Breast epithelium (tissue), 4 donors: ENCODE data around the gene COX19. TPM values are rescaled to one million over a fixed set of nuclear protein-coding genes. Genes with fewer than 3 reads are reported as not detected.
A peak's percentile ranks its signal among the peaks of the same experiment; 100 is the strongest.

Source experiments
- DNase-seq, 2 donors: peaks; one replicate each; pipeline ENCODE4 v3.0.0-alpha.2; 2019; ENCODE audit warnings: low spot score in 2 of 2
- H3K27ac ChIP-seq, 2 donors: fragments of 200-600 bp; sonication (generic) in 1 of 2; one replicate each; pipeline ENCODE4 v1.5.1; 2016 to 2019; ENCODE audit warnings: mild to moderate bottlenecking in 1 of 2
- H3K27me3 ChIP-seq, 2 donors: fragments of 200-600 bp; sonication (generic) in 1 of 2; one replicate each; pipeline versions ENCODE4 v1.5.1 to v1.6.0; 2017 to 2019; ENCODE audit warnings: control low read depth in 1 of 2, mild to moderate bottlenecking in 1 of 2
- H3K36me3 ChIP-seq: fragments of 200-600 bp; one replicate; pipeline ENCODE4 v1.5.1; 2019
- H3K4me1 ChIP-seq, 2 donors: fragments of 200-600 bp; sonication (generic); one replicate each; pipeline ENCODE4 v1.5.1; 2016 to 2019; ENCODE audit warnings: control low read depth in 1 of 2
- H3K4me3 ChIP-seq, 3 donors: fragments of 200-600 bp; sonication (generic); 1 replicate in 2 of 3; 2 replicates in 1 of 3; pipeline ENCODE4 v1.5.1; 2016 to 2019; ENCODE audit warnings: mild to moderate bottlenecking in 3 of 3, moderate library complexity in 2 of 3
- H3K9me3 ChIP-seq, 2 donors: fragments of 200-600 bp; sonication (generic) in 1 of 2; one replicate each; pipeline ENCODE4 v1.5.1; 2016 to 2019; ENCODE audit warnings: control low read depth in 1 of 2
- POLR2A ChIP-seq: fragments of 450-650 bp; IDR thresholded peaks from one replicate; pipeline ENCODE4 v1.6.1; 2016; ENCODE audit warnings: antibody characterized with exemption, mild to moderate bottlenecking, moderate library complexity
- POLR2AphosphoS5 ChIP-seq, 3 donors: sonication (generic); formaldehyde crosslinking; IDR thresholded peaks; one replicate each; pipeline ENCODE4 v1.6.1; 2017; ENCODE audit warnings: antibody characterized with exemption in 3 of 3
- intact Hi-C: fragments of 100-400 bp; cut with DNase I; formaldehyde crosslinking; loops from one replicate; pipeline ENCODE4 v1.15.1; 2023; ENCODE audit warnings: low total_unique reads
- total RNA-seq, 3 donors: library from RNA; depleted of rRNA; stranded (reverse); fragments of >200 nt; gene quantifications; one replicate each; pipeline ENCODE4 v1.1.0, GENCODE V29; 2016
- TF ChIP-seq, protein P1 (sequence below), 3 donors: fragments of 450-650 bp; IDR thresholded peaks; one replicate each; pipeline ENCODE4 v1.5.1; 2016 to 2017; ENCODE audit warnings: antibody characterized with exemption in 3 of 3, mild to moderate bottlenecking in 3 of 3, moderate library complexity in 3 of 3

COX19 gene
- total RNA-seq, 3 donors from 2014 or later, result 8.5 to 17.3 (median 8.8) TPM

DNA sequence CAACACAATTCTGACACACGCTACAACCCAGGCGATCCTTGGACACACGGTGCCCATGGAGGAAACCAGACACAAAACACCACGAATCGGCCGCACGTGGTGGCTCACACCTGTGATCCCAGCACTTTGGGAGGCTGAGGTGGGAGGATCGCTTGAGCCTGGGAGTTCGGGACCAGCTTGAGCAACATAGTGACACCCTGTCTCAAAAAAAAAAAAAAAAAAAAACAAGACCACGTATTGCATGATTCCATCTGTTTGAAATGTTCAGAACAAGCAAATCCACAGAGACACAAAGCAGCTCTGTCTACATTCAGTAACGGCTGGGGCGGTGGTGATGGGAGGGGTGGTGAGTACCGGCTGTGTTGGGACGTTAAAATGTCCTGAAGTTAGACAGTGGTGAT, 46.0 kb downstream of the COX19 start:
- no peak overlapping the region for H3K4me3 ChIP-seq
- H3K36me3 ChIP-seq, result no peaks in the 10 kb centered on the region
- intact Hi-C loops, result no loop called here
- no peak overlapping the region for H3K27ac ChIP-seq
- H3K9me3 ChIP-seq, result no peaks in the 10 kb centered on the region
- TF ChIP-seq, protein P1, sequence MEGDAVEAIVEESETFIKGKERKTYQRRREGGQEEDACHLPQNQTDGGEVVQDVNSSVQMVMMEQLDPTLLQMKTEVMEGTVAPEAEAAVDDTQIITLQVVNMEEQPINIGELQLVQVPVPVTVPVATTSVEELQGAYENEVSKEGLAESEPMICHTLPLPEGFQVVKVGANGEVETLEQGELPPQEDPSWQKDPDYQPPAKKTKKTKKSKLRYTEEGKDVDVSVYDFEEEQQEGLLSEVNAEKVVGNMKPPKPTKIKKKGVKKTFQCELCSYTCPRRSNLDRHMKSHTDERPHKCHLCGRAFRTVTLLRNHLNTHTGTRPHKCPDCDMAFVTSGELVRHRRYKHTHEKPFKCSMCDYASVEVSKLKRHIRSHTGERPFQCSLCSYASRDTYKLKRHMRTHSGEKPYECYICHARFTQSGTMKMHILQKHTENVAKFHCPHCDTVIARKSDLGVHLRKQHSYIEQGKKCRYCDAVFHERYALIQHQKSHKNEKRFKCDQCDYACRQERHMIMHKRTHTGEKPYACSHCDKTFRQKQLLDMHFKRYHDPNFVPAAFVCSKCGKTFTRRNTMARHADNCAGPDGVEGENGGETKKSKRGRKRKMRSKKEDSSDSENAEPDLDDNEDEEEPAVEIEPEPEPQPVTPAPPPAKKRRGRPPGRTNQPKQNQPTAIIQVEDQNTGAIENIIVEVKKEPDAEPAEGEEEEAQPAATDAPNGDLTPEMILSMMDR (IDR thresholded peaks at IDR 0.05), result no peak
- TF ChIP-seq POLR2A (no peak), POLR2AphosphoS5 (IDR thresholded peaks at IDR 0.05) (no peak)
- no peaks in the 10 kb centered on the region for H3K27me3 ChIP-seq
- DNase-seq, result peak in 1 of 2 donors; percentile 27
- no peaks in the 10 kb centered on the region for H3K4me1 ChIP-seq

DNA sequence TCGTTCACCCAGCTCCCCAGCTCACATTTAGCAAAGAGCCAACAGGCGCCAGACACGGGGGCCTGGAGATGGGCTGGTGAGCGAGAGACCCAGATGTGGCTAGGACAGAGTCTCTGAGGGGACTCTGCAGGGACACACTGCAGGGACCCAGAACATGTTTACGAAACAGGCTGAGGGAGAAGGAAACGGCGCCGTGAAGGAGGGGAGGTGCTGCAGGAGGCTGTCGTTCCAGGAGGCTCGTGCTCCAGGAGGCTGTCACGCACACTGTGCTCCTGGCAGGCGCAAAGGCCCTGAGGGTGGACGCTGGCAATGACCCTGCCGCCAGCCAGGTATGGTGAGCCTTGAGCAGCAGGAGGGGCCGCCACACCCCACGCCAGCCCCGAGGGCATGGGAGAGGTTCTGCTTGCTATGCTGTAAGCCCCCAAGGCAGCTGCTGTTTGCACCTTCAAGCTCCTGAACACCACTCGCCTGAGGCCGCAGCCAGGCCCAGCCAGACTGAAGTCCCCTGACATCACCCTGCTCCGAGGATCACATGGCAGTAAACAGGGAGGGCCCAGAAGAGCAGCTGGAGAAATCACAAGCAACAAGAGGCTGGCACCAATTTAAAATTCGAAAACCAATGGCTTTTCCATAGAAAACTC, 48.2 kb downstream of the COX19 start:
- intact Hi-C loops, result no loop called here
- no peak overlapping the region for H3K4me3 ChIP-seq
- H3K36me3 ChIP-seq, result no peaks in the 10 kb centered on the region
- no peak overlapping the region for H3K27ac ChIP-seq
- H3K9me3 ChIP-seq, result no peaks in the 10 kb centered on the region
- no peaks in the 10 kb centered on the region for H3K4me1 ChIP-seq
- no peaks in the 10 kb centered on the region for H3K27me3 ChIP-seq
- TF ChIP-seq POLR2AphosphoS5 (IDR thresholded peaks at IDR 0.05), result no peak
- TF ChIP-seq POLR2A, result no peak
- TF ChIP-seq, protein P1 (IDR thresholded peaks at IDR 0.05), result no peak
- DNase-seq, result peak in 1 of 2 donors; percentile 43

DNA sequence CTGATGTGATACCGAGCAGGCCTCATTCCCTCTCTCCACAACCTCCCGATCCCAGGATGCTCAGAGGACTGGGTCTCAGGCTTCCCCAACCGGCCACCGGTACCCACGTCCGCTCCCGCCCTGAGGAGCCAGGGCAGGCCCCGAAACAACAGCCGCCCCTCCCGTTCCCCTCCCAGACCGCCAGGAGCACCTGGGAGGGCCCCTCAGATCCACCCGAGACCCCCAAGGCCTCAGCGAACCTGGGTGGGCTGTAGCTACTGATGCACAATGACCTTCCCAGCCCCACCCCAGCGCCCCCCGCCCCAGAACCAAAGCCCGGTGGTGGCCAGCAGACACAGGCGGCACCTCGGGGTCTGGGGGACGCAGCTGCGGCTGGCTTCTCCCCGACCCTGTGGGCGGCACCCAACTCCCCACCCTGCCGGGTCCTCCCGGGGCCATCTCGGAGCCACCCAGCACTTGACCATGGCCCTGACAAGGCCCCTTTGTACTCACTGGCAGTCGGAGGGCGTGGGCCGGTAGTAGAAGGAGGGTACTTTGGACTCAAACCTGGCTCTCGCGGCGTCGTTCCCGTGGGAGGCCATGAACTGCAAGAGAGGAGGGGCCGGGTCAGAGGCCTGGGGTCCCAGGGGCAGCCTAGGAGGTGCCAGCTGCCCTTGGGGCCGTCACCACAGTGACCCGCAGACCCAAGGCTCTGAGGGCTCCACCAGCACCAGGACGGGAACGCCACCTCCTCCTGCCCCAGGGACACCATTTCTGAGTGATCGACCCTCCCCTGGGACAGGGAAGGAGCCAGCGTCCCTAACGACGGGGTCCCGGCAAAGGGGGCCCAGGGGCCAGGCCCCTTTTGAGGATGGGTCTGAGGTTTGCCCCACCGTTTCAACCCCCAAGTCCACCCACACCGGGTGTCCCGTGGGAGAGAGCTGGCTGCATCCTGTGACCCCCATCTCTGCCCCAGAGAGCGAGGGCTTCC, 49.0 kb downstream of the COX19 start:
- TF ChIP-seq, protein P1 (IDR thresholded peaks at IDR 0.05), result no peak
- TF ChIP-seq POLR2A, result no peak
- TF ChIP-seq POLR2AphosphoS5 (IDR thresholded peaks at IDR 0.05), result no peak
- Histone ChIP-seq H3K9me3 (no peaks in the 10 kb centered on the region), H3K27ac (no peak overlapping the region), H3K4me1 (no peaks in the 10 kb centered on the region), H3K4me3 (no peak overlapping the region), H3K36me3 (no peaks in the 10 kb centered on the region), H3K27me3 (no peaks in the 10 kb centered on the region)
- peak in 1 of 2 donors; percentile 50 for DNase-seq
- intact Hi-C loops, result no loop called here

DNA sequence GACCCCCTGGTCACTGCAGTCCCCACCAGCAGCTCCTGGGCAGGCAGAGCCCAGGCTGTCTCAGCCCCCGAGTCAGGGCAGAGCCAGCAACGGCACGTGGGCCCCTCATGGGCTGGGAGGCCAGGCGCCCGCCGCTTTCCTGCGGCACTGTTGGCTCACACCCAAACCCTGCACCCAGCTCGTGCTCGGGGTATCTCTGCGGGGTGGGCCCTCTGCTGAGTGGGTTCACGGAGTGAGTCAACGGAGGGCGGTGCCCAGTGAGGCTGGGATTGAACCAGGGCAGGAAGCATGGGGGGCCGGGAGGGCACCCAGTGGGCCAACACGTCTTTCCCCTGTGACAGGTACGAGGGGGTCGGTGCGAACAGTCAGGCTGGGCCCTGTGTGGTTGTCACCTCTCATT, 49.7 kb downstream of the COX19 start:
- Histone ChIP-seq H3K27me3 (no peaks in the 10 kb centered on the region), H3K9me3 (no peaks in the 10 kb centered on the region), H3K27ac (no peak overlapping the region), H3K36me3 (no peaks in the 10 kb centered on the region), H3K4me1 (no peaks in the 10 kb centered on the region), H3K4me3 (no peak overlapping the region)
- TF ChIP-seq POLR2A, result no peak
- TF ChIP-seq POLR2AphosphoS5 (IDR thresholded peaks at IDR 0.05), result no peak
- TF ChIP-seq, protein P1 (IDR thresholded peaks at IDR 0.05), result no peak
- peak in 1 of 2 donors; percentile 49 for DNase-seq
- intact Hi-C loops, result no loop called here
